Stimulated activated CD4-positive, alpha-beta T cell treated with anti-CD3 and anti-CD28 coated beads, Interleukin-4, amount 100 ng/mL, for 48 hours (primary cell): ENCODE measurements around the gene INTU.

Experiments used
- DNase-seq, 2 donors: peaks; one replicate each; pipeline ENCODE4 v3.0.0-alpha.2; 2020; ENCODE audit warnings: low read depth in 2 of 2

Gene INTU

DNA sequence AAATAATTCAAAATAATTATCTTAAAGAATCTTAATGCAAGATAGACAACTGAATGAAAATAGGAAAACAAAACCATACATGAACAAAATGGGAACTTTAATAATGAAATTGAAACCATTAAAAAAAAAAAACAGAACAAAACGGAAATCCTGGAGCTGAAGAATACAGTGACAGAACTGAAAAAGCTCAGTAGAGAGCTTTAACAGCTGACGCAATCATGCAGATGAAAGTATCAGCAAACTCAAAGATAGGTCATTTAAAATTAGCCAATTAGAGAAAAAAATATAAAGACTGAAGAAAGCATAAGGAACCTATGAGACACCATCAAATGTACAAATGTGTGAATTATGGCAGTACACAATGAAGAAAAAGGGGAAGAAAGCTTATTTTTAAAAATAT is 116.2 kb downstream of the INTU start:
- DNase-seq: no peak

DNA sequence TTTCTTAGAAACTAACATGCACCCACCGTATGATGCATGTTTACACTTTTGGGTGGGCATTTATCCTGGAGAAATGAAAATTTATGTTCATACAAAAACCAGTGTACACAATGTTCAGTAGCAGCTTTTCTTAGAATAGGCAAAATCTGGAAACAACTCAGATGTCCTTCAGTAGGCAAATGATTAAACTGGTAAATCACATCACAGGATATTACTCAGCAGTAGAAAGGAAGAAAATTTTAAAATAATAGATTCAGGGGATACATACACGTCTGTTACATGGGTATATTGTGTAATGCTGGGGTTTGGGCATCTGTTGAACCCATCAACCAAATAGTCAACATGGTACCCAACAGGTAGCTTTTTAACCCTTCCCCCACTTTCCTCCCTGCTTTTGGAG is 124.1 kb downstream of the INTU start:
- no peak for DNase-seq

- no peak for DNase-seq
These were observed 126.6 kb downstream of the INTU start for GRCh38 chr4:127759228-127759820.

DNA sequence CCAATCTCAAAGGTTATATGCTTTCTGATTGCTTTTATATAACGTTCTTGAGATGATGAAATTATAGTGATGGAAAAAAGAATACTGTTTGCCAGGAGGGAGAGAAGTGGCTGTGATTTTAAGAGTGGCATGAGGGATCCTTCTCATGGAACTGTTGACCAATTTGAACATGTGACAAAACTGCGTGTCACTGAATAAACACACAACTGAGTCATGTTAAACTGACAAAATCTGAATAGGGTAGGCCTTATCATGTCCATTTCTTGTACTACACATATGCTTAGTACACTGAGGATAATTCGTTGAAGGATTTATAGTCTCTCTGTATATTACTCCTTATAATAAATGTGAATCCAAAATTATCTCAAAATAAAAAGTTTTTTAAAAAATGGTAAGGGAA is 127.1 kb downstream of the INTU start:
- DNase-seq: no peak

DNA sequence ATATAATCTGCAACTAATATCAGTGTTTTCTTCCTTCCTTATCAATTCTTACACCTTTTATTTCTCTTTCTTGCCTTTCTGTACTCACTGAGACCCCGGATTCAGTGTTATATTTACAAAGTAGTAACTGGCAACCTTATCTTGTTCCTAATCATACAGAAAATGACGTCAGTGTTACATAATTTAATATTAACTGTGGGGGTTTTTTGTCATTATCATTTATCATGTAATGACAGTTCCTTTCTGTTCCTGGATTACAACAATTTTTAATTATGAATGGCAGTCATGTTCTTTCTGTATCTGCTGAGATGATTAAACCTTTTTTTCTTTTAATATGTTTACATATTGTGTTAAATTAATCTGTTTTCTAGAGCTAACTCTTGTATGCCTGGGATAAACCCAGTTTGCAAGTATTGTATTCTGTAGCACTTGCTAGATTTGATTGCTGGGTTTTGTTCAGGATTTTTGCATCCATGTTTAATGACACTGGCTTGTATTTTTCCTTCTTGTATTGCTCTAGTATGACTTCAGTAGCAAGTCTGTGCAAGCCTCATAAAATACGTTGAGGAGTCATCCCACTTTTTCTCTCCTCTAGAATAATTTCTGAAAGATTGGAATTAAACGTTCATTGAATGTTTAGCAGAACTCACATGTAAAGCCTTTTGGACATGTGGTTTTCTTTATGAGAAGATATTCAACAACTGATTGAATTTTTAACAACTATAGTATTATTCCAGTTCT is 138.9 kb downstream of the INTU start:
- no peak for DNase-seq

DNA sequence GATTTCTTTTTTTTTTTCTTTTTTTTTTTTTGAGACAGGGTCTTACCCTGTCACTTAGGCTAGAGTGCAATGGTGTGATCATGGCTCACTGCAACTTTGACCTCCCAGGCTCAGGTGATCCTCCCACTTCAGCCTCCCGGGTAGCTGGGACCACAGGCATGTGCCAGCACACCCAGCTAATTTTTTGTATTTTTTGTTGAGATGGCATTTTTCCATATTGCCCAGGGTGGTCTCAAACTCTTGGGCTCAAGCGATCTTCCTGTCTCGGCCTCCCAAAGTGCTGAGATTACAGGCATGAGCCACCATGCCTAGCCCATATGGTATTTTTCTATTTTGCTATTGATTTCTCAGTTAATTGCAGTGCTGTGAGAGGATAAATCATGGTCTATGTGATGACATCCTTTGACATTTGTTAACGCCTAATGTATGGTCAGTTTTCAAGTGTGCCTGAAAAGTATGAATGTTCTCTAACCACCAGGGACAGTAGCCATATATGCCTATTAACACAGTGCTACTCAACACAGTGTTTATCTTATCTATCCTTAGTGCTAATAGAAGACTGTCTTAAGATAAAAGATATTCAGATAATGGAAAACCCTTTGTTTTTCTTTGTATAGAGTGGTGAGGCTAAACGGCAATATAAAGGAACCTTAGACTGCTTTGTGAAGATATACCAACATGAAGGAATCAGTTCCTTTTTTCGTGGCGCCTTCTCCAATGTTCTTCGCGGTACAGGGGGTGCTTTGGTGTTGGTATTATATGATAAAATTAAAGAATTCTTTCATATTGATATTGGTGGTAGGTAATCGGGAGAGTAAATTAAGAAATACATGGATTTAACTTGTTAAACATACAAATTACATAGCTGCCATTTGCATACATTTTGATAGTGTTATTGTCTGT is 140.3 kb downstream of the INTU start:
- no peak for DNase-seq

- DNase-seq: no peak
These were observed 143.1 kb downstream of the INTU start for GRCh38 chr4:127775843-127776242.
